ENCODE data around the gene CCR8. TPM values are rescaled to one million over a fixed set of nuclear protein-coding genes. Genes with fewer than 3 reads are reported as not detected.

CCR8 gene
- total RNA-seq, 2 experiments from 2014 or later, result 1.3 to 2.1 TPM

DNA sequence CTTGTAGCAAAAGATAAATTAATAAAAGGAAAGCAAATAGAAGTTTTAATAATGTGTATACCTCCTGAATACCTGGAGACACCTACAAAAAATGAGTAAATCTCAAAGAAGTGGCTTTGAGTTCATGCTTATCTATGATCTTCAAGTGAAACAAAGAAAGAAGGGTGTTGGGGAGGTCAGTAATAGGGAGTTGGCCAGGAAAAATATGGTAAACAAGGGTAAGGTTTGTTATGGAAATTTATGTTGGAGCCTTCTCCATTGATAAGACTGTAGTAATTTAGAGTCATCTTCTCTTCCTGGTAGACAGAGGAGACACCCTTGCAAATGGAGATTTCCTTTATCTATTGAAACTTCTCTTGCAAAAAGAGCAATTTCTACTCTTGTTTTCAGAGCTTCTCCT is 6.6 kb upstream of the CCR8 start:
- TF ChIP-seq, protein P1, sequence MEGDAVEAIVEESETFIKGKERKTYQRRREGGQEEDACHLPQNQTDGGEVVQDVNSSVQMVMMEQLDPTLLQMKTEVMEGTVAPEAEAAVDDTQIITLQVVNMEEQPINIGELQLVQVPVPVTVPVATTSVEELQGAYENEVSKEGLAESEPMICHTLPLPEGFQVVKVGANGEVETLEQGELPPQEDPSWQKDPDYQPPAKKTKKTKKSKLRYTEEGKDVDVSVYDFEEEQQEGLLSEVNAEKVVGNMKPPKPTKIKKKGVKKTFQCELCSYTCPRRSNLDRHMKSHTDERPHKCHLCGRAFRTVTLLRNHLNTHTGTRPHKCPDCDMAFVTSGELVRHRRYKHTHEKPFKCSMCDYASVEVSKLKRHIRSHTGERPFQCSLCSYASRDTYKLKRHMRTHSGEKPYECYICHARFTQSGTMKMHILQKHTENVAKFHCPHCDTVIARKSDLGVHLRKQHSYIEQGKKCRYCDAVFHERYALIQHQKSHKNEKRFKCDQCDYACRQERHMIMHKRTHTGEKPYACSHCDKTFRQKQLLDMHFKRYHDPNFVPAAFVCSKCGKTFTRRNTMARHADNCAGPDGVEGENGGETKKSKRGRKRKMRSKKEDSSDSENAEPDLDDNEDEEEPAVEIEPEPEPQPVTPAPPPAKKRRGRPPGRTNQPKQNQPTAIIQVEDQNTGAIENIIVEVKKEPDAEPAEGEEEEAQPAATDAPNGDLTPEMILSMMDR (IDR thresholded peaks at IDR 0.05), result no peak
- H3K27ac ChIP-seq (ENCODE audit: low read depth in 1 of 2, low read length in 2 of 2), result no peak overlapping the region
- DNase-seq, result no peak
- ATAC-seq (ENCODE audit: poor library complexity), result no peak
- Mint-ChIP-seq H3K27ac (no peak overlapping the region), H3K9me3 (no peaks in the 10 kb centered on the region), H3K4me3 (no peak overlapping the region), H3K4me1 (ENCODE audit: low read depth) (peaks cover 28% of the 10 kb centered on the region), H3K27me3 (no peaks in the 10 kb centered on the region), H3K36me3 (ENCODE audit: low read depth) (no peaks in the 10 kb centered on the region)
- no peak overlapping the region for H3K4me3 ChIP-seq (ENCODE audit: low read length)
- intact Hi-C loops (cut with DNase I, micrococcal nuclease), result no loop called here
- ChIA-PET POLR2A (no interaction called here), CTCF (interaction anchor here (0.6 kb wide), 1 partner anchor 16 kb away, joined by 3 read pairs; no protein-coding TSS in a partner anchor)
- H3K27me3 ChIP-seq (ENCODE audit: control insufficient read depth in 1 of 2, insufficient read depth in 2 of 2, low read length in 2 of 2), result no peaks in the 10 kb centered on the region
- H3K9me3 ChIP-seq (ENCODE audit: control insufficient read depth in 1 of 2, insufficient read depth in 1 of 2, low read length in 2 of 2), result no peaks in the 10 kb centered on the region
- no peaks in the 10 kb centered on the region for H3K36me3 ChIP-seq (ENCODE audit: insufficient read depth, low read length)
- H3K4me1 ChIP-seq (ENCODE audit: insufficient read depth, low read length), result peaks cover 31% of the 10 kb centered on the region

DNA sequence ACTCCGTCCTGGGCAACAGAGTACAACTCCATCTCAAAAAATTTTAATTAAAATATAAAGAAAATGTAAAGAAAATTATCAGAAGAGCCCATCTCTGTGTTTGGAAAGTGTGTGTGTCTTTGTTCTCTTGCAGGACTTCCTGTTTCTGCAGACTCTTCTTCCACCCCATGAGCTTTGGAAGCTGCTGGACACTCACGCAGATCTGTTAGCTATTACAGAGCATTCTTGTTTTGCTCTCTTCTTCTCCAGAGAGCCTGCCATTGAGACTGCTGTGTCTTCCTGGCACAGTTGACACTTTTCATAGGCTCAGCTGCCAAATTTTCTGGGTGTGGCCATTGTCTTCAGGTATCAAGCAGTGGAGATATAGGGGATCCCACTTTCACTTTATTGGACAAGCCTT is 6.0 kb upstream of the CCR8 start:
- ChIA-PET CTCF (interaction anchor here (0.6 kb wide), 1 partner anchor 17 kb away, joined by 3 read pairs; no protein-coding TSS in a partner anchor), POLR2A (no interaction called here)
- TF ChIP-seq, protein P1 (IDR thresholded peaks at IDR 0.05), result no peak
- ATAC-seq (ENCODE audit: poor library complexity) (no peak), DNase-seq (no peak)
- no peak overlapping the region for H3K27ac Mint-ChIP-seq
- peaks cover 31% of the 10 kb centered on the region for H3K4me1 Mint-ChIP-seq (ENCODE audit: low read depth)
- intact Hi-C loops (cut with DNase I, micrococcal nuclease), result no loop called here
- Histone ChIP-seq H3K27ac (ENCODE audit: low read depth in 1 of 2, low read length in 2 of 2) (no peak overlapping the region), H3K4me3 (ENCODE audit: low read length) (no peak overlapping the region), H3K27me3 (ENCODE audit: control insufficient read depth in 1 of 2, insufficient read depth in 2 of 2, low read length in 2 of 2) (no peaks in the 10 kb centered on the region), H3K36me3 (ENCODE audit: insufficient read depth, low read length) (no peaks in the 10 kb centered on the region), H3K4me1 (ENCODE audit: insufficient read depth, low read length) (peaks cover 35% of the 10 kb centered on the region), H3K9me3 (ENCODE audit: control insufficient read depth in 1 of 2, insufficient read depth in 1 of 2, low read length in 2 of 2) (no peaks in the 10 kb centered on the region)
- H3K27me3 Mint-ChIP-seq, result no peaks in the 10 kb centered on the region
- H3K36me3 Mint-ChIP-seq (ENCODE audit: low read depth), result no peaks in the 10 kb centered on the region
- no peaks in the 10 kb centered on the region for H3K9me3 Mint-ChIP-seq
- no peak overlapping the region for H3K4me3 Mint-ChIP-seq

DNA sequence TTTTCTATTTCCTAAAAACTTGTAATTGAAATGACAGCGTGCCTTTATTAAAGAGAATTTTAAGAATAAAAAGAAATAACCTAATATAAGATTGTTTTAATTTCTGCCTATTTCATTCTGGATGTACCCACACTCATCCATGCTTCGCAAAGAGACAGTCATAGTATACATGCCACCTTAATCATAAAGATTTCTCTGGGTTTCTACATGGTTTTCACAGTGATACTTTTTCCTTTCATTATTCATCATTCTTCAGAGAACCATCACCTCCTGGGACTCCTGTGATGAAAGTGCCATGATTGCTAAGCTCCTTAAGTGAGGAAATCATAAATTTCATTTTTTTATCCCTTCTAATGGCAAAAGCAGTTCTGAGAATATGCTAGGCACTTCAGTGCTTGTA is 4.3 kb upstream of the CCR8 start:
- TF ChIP-seq, protein P1 (IDR thresholded peaks at IDR 0.05), result no peak
- ChIA-PET CTCF (no interaction called here), POLR2A (interaction anchor here (1.8 kb wide), 1 partner anchor 22 kb away, joined by 4 read pairs; no protein-coding TSS in a partner anchor)
- H3K27ac ChIP-seq (ENCODE audit: low read depth in 1 of 2, low read length in 2 of 2), result no peak overlapping the region
- intact Hi-C loops (cut with DNase I, micrococcal nuclease), result no loop called here
- Mint-ChIP-seq H3K27me3 (no peaks in the 10 kb centered on the region), H3K4me3 (no peak overlapping the region), H3K9me3 (no peaks in the 10 kb centered on the region), H3K27ac (no peak overlapping the region), H3K36me3 (ENCODE audit: low read depth) (no peaks in the 10 kb centered on the region), H3K4me1 (ENCODE audit: low read depth) (peaks cover 35% of the 10 kb centered on the region)
- H3K27me3 ChIP-seq (ENCODE audit: control insufficient read depth in 1 of 2, insufficient read depth in 2 of 2, low read length in 2 of 2), result no peaks in the 10 kb centered on the region
- DNase-seq (no peak), ATAC-seq (ENCODE audit: poor library complexity) (no peak)
- H3K36me3 ChIP-seq (ENCODE audit: insufficient read depth, low read length), result no peaks in the 10 kb centered on the region
- peaks cover 44% of the 10 kb centered on the region for H3K4me1 ChIP-seq (ENCODE audit: insufficient read depth, low read length)
- no peak overlapping the region for H3K4me3 ChIP-seq (ENCODE audit: low read length)
- no peaks in the 10 kb centered on the region for H3K9me3 ChIP-seq (ENCODE audit: control insufficient read depth in 1 of 2, insufficient read depth in 1 of 2, low read length in 2 of 2)

All from CD4-positive, alpha-beta T cell (primary cell).